ENCODE measurements around the gene CLEC16A.

CLEC16A gene

DNA sequence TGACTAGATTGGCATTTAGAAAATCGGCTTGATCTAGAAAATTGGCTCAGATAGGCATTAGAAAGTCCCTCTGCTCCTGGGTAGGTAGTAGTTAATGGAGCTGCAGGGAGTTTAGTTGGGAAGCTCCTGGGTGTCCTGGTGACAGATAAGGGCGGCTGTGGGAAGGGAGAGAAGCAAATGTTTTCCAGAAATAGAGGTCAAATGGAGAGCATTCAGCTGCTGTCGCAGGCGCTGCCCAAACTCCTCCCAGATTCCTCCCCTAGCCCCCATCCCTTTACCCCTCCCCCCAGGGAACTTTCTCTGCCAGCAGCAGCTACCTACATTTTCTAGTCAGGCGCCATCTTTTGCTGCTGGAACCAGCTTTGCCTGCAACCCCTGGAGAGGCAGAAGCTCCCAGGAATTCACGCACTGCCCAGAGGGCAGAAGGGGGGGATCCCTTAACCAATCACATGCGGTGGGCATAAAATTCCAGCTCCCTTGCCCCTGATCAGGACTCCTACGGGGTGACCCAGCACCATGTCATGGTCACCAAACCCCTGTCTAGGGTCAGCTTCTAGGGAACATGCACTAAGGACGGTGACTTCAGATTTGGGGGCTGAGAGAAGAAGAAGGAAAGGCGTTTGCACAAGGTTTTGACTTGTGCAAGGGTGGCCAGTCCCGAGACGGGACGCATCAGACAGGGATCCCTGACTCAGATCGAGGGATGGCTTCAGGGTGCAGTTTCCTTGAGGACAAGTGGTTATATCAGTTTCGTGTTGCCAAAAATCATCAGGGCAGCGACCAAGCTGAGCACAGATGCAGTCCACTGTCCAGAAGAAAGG is 267.8 kb downstream of the CLEC16A start:
- Histone ChIP-seq H3K36me3 (no peaks in the 10 kb centered on the region), H3K4me1 (no peaks in the 10 kb centered on the region), H3K27ac (no peak overlapping the region), H3K4me3 (no peak overlapping the region), H3K27me3 (peaks cover 0 to 29% of the 10 kb centered on the region in 2 donors), H3K9me3 (peaks cover 0 to 14% (median 10%) of the 10 kb centered on the region in 3 donors)
- intact Hi-C loops (cut with DNase I; ENCODE audit: low total_unique reads), result no loop called here
- TF ChIP-seq, protein P1, sequence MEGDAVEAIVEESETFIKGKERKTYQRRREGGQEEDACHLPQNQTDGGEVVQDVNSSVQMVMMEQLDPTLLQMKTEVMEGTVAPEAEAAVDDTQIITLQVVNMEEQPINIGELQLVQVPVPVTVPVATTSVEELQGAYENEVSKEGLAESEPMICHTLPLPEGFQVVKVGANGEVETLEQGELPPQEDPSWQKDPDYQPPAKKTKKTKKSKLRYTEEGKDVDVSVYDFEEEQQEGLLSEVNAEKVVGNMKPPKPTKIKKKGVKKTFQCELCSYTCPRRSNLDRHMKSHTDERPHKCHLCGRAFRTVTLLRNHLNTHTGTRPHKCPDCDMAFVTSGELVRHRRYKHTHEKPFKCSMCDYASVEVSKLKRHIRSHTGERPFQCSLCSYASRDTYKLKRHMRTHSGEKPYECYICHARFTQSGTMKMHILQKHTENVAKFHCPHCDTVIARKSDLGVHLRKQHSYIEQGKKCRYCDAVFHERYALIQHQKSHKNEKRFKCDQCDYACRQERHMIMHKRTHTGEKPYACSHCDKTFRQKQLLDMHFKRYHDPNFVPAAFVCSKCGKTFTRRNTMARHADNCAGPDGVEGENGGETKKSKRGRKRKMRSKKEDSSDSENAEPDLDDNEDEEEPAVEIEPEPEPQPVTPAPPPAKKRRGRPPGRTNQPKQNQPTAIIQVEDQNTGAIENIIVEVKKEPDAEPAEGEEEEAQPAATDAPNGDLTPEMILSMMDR (IDR thresholded peaks at IDR 0.05), result no peak
- DNase-seq, result no peak

DNA sequence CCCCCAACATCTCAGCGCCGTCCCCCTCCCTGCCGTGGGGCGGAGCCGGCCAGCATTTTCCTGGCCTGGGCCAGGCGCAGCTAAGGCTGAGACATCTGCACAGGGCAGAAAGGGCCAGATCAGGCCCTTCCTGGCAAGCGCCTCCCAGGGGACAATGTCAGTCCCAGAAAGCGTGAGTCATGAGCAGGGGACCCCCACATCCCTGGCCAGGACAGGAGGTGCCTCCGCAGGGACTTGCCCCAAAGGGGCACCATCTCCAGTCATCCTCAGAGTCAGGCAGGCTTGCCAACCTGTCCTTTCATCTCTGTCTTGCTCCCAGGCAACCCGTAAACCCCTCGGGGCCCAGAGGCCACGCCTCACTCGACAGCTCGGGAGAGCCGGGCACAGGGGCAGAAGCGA is 268.4 kb downstream of the CLEC16A start:
- Histone ChIP-seq H3K27me3 (peaks cover 0 to 26% of the 10 kb centered on the region in 2 donors), H3K27ac (no peak overlapping the region), H3K4me3 (no peak overlapping the region), H3K4me1 (no peaks in the 10 kb centered on the region), H3K36me3 (no peaks in the 10 kb centered on the region), H3K9me3 (peaks cover 2 to 12% (median 10%) of the 10 kb centered on the region in 3 donors)
- no peak for DNase-seq
- TF ChIP-seq, protein P1 (IDR thresholded peaks at IDR 0.05), result no peak
- intact Hi-C loops (cut with DNase I; ENCODE audit: low total_unique reads), result no loop called here

DNA sequence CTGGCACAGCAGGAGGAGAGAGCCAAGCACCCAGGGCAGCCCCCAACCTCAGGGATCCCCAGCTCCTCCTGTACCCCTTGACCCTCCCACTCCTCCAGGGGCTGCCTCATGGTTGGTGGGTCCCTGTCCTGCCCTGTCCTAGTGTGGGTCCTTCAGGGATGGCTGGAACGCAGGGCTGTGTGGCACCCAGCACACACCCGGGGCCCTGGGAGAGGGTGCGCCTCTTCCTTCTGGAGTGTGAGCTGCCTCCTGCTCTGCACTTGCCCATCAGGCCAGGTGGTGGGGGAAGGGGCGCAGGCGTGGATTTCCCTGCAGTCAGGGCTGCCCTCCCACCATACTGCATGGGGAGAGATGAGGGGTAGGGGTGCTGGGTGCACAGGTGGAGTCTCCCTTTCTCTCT is 269.0 kb downstream of the CLEC16A start:
- intact Hi-C loops (cut with DNase I; ENCODE audit: low total_unique reads), result no loop called here
- no peak for DNase-seq
- Histone ChIP-seq H3K9me3 (peaks cover 2 to 18% (median 10%) of the 10 kb centered on the region in 3 donors), H3K27me3 (peaks cover 0 to 23% of the 10 kb centered on the region in 2 donors), H3K27ac (no peak overlapping the region), H3K4me1 (no peaks in the 10 kb centered on the region), H3K36me3 (no peaks in the 10 kb centered on the region), H3K4me3 (no peak overlapping the region)
- TF ChIP-seq, protein P1 (IDR thresholded peaks at IDR 0.05), result no peak

DNA sequence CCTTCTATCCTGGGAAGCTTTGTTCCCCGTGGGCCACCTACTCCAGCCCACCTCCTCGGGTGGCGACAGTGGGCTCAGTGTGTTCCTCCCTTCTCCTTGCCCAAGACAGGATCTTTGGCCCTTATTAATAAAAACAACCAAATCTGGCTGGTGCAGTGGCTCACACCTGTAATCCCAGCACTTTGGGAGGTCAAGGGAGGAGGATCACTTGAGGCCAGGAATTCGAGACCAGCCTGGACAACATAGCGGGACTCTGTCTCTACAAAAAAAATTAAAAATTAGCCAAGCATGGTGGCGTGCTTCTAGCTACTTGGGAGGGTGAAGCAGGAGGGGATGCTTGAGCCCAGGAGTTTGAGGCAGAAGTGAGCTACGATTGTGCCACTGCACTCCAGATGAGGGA is 269.4 kb downstream of the CLEC16A start:
- H3K9me3 ChIP-seq, result peaks cover 2 to 22% (median 10%) of the 10 kb centered on the region in 3 donors
- DNase-seq, result no peak
- no peaks in the 10 kb centered on the region for H3K36me3 ChIP-seq
- no peak overlapping the region for H3K27ac ChIP-seq
- intact Hi-C loops (cut with DNase I; ENCODE audit: low total_unique reads), result no loop called here
- H3K4me3 ChIP-seq, result no peak overlapping the region
- H3K27me3 ChIP-seq, result peaks cover 0 to 23% of the 10 kb centered on the region in 2 donors
- no peaks in the 10 kb centered on the region for H3K4me1 ChIP-seq
- TF ChIP-seq, protein P1 (IDR thresholded peaks at IDR 0.05), result no peak

DNA sequence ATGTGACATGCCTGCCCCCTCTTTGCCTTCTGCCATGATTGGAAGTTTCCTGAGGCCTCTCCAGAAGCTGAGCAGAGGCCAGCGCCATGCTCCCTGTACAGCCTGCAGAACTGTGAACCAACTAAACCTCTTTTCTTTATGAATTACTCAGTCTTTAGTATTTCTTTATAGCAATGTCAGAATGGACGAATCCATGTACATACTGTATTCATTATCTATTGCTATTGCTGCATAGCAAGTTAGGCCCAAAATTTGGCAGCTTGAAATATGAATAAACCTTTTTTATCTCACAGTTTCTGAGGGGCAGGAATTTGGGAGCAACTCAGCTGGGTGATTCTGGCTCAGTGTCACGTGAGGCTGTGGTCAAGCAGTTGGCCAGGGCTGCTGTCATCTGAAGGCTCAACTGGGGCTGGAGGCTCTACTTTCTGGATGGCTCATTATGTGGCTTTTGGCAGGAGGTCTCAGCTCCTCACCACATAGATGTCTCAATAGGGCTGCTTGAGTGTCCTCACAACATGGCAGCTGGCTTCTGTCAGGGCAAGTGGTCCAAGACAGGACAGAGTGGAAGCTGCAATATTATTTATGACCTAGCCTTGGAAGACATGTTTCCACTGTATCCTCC is 271.7 kb downstream of the CLEC16A start:
- TF ChIP-seq, protein P1 (IDR thresholded peaks at IDR 0.05), result no peak
- no peak for DNase-seq
- H3K4me3 ChIP-seq, result no peak overlapping the region
- H3K36me3 ChIP-seq, result no peaks in the 10 kb centered on the region
- H3K27me3 ChIP-seq, result peaks cover 0 to 20% of the 10 kb centered on the region in 2 donors
- no peaks in the 10 kb centered on the region for H3K4me1 ChIP-seq
- intact Hi-C loops (cut with DNase I; ENCODE audit: low total_unique reads), result no loop called here
- no peak overlapping the region for H3K27ac ChIP-seq
- peaks cover 2 to 23% (median 10%) of the 10 kb centered on the region in 3 donors for H3K9me3 ChIP-seq

Data from tibial artery (tissue), 4 donors.